ENCODE measurements around the gene ROR1.

Gene ROR1

DNA sequence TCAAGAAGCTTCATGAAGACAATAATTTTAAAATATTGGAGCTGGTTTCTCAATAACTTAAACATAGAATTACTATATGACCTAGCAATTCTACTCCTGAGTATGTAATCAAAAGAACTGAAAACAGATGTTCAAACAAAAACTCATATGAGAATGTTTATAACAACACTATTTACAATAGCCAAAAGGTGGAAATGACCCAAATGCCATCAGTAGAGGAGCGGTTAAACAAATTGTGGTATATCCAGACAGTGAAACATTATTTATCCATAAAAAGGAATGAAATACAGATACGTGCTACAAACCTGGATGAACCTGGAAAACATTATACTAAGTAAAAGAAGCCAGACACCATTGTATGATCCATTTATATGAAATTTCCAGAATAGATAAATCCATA lies 366.8 kb downstream of the ROR1 start:
- DNase-seq (ENCODE audit: low read depth) = no peak
- no peak for TF ChIP-seq CTCF (conservative IDR thresholded peaks at IDR 0.05; ENCODE audit: low read depth, low read length)
- H3K4me3 ChIP-seq (ENCODE audit: low read length) = no peak overlapping the region

DNA sequence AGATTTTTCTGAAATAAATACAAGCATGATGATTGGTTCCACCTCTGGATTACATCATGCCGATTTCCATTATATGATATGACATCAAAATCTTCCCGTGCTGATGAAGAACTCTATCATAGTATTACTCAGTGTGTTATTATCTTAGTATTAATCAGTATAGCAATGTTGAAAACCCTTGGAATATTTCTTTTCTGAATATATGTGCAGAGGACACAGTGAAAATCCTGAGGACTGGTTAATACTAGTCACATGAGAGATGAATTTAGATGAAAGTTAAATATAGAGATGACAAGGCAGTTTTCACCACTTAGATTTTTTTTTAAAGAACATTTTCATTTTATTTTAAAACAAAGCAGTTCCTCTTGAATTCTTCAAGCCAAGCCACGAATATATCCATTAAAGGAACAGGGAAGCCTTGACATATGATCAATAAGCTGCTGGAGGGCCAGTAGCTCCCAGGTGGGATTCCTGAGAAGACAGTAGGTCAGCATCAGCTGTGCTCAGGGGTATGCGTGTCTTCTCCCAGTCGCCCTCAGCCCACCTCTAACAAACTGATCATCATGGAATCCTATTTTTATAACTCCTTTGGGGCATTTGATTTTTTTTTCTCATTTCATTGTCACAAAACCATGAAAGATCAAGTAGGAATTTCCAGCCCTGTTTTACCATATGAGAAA lies 373.4 kb downstream of the ROR1 start:
- H3K4me3 ChIP-seq (ENCODE audit: low read length) = no peak overlapping the region
- DNase-seq (ENCODE audit: low read depth) = no peak
- TF ChIP-seq CTCF (conservative IDR thresholded peaks at IDR 0.05; ENCODE audit: low read depth, low read length) = no peak

DNA sequence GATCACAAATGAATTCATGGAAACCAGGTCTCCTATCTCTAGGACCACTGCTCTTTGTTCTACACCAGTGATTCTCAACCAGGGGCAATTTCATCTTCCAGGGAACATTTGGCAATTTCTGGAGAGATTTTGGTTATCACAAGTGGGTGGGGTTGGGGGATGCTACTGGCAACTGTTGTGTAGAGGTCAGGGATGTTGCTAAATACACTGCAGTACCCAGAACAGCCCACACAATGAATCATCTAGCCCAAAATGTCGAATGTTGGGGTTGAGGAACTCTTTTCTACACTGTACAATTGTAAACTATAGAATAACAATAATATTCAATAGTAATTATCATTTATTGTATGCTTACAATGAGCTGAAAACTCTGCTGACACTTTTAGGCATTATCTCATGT lies 373.9 kb downstream of the ROR1 start:
- no peak overlapping the region for H3K4me3 ChIP-seq (ENCODE audit: low read length)
- DNase-seq (ENCODE audit: low read depth) = no peak
- no peak for TF ChIP-seq CTCF (conservative IDR thresholded peaks at IDR 0.05; ENCODE audit: low read depth, low read length)

- no peak overlapping the region for H3K4me3 ChIP-seq (ENCODE audit: low read length)
- DNase-seq (ENCODE audit: low read depth) = no peak
- no peak for TF ChIP-seq CTCF (conservative IDR thresholded peaks at IDR 0.05; ENCODE audit: low read depth, low read length)
Measured at GRCh38 chr1:64150266-64150665, 376.4 kb downstream of the ROR1 start.

- no peak for DNase-seq (ENCODE audit: low read depth)
- no peak overlapping the region for H3K4me3 ChIP-seq (ENCODE audit: low read length)
- TF ChIP-seq CTCF (conservative IDR thresholded peaks at IDR 0.05; ENCODE audit: low read depth, low read length) = no peak
Measured at GRCh38 chr1:64150729-64151230, 377.0 kb downstream of the ROR1 start.

- H3K4me3 ChIP-seq (ENCODE audit: low read length) = no peak overlapping the region
- DNase-seq (ENCODE audit: low read depth) = no peak
- TF ChIP-seq CTCF (conservative IDR thresholded peaks at IDR 0.05; ENCODE audit: low read depth, low read length) = no peak
Measured at GRCh38 chr1:64155278-64155677, 381.5 kb downstream of the ROR1 start.

GRCh38 chr1:64161357-64161941 lies 387.6 kb downstream of the ROR1 start:
- TF ChIP-seq CTCF (conservative IDR thresholded peaks at IDR 0.05; ENCODE audit: low read depth, low read length) = no peak
- DNase-seq (ENCODE audit: low read depth) = no peak
- no peak overlapping the region for H3K4me3 ChIP-seq (ENCODE audit: low read length)
